ENCODE data around the gene MRGPRX4.

GRCh38 chr11:18151581-18151980, 21.1 kb upstream of the MRGPRX4 start:
- TF ChIP-seq CTCF (IDR thresholded peaks at IDR 0.05) (no peak), POLR2AphosphoS5 (IDR thresholded peaks at IDR 0.05) (no peak), POLR2A (IDR thresholded peaks at IDR 0.05) (no peak)

Measured in breast epithelium (tissue), 3 donors.